ENCODE results near the gene TNIP2.
"Not testable (repeated sequence)": the region's sequence is repeated elsewhere in the genome, so short reads cannot be mapped to it uniquely, and the experiment has no call there.

Gene TNIP2

DNA sequence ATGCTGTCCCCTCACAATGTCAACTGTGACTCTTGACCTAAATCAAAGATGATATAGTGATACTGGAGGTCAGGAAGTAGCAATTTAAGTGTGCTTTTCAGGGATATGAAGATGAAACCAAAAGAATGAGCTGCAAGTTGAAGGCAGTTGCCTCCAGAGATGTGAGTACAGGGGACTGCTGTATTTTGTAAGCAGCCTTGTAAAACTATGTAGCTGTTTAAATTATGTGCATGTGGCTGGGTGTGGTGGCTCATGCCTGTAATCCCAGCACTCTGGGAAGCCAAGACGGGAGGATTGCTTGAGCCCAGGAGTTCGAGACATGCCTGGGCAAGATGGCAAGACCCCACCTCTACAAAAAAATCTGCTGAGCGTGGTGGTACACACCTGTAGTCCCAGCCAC lies 15.1 kb upstream of the TNIP2 start:
- DNase-seq, result no peak

GRCh38 chr4:2768921-2769336 lies 12.8 kb upstream of the TNIP2 start:
- DNase-seq, result no peak

- no peak for DNase-seq
These were observed 12.0 kb upstream of the TNIP2 start for GRCh38 chr4:2768124-2768523.

GRCh38 chr4:2767705-2768074 lies 11.6 kb upstream of the TNIP2 start:
- no peak for DNase-seq

DNA sequence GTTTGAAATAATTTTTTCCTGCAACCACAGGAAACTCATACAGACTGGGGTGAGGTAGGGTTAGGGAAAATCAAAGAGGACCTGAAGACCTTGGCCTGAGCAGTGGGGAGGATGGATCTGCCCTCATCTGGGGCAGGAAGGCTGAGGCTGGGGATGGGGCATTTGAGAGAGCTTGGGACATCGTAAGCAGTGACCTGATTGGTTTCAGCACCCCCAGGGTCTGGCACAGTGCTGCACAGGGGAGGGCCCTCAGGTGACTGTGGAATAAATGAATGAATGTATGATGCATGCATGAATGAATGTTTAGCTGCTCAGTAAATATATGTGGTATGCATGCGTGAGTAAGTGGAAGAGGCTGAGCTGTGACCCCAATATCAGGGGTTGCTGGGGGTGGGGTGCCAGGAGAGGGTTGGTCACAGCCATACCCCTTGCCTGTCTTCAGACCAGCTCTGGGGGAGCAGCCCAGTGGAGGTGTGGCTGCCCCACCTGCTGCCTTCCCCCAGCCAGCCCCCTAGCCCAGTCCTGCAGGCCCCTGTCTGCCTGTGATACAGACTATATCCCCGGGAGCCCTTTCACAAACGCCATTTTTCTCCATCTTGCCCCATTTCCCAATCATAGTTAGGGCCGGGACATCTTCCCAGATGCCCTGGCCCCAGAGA lies 11.0 kb upstream of the TNIP2 start:
- no peak for DNase-seq

DNA sequence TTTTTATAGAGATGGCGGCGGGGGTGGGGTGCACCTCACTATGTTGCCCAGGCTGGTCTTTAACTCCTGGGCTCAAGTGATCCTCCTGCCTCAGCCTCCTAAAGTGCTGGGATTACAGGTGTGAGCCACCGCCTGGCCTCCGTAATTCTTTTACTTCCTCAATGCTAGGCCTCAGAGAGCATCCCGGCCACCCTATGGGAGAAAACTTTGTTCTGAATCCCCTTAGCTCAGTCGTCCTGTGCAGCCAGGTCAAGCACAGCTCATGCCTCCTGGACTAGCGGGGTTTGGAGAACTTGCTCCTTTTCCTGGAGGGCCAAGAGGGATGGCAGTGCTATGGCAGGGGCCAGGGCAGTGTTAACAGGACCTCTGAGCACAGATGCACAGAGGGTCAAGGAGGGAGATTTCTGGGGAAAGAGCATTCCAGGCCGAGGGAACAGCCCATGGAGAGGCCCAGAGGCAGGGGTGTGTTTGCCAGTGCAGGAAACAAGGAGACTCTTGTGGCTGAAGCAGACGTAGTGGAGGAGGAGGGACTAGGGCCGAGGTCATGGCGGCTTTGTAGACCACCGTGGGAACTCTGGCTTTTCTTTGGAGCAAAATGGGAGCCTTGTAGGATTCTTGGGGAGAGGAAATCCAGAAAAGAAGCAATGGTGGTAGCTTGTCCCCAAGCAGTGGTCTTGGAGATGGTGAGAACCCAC lies 9.8 kb upstream of the TNIP2 start:
- no peak for DNase-seq

DNA sequence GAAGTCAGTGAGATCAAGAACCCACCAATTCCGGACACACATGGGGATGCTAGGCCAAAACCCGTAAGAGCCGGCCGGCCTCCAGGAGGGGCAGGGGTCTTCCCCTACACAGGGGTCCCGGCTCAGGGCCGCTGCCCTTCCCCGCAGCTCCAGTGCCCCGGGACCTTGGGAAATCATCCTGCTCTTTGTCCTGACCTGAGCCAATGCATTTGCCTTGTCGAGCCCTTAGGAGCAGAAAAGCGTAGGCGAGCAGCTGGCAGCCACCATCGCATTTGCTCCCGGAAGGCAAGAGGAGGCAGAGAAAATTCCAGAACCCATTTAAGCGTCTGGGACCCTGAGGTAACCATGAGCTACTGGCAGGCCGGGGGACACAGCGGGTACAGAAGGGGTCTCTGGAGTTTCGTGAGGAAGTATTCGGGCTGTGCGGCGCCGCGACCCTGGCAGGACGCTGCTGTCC lies 7.4 kb upstream of the TNIP2 start:
- no peak for DNase-seq

DNA sequence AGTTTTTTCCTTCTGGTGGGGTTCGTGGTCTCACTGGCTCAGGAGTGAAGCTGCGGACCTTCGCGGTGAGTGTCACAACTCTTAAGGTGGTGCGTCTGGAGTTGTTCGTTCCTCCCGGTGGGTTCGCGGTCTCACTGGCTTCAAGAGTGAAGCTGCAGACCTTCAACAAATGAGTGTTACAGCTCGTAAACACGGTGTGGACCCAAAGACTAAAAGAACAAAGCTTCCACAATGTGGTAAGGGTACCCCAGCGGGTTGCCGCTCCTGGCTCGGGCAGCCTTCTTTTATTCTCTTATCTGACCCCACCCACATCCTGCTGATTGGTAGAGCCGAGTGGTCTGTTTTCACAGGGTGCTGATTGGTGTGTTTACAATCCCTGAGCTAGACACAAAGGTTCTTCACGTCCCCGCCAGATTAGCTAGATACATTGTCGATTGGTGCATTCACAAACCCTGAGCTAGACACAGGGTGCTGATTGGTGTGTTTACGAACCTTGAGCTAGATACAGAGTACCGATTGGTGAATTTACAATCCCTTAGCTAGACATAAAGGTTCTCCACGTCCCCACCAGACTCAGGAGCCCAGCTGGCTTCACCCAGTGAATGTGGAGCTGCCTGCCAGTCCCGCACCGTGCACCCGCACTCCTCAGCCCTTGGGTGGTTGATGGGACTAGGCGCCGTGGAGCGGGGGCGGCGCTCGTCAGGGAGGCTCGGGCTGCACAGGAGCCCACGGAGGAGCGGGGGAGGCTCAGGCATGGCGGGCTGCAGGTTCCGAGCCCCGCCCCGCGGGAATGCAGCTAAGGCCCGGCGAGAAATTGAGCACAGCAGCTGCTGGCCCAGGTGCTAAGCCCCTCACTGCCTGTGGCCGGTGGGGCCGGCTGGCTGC lies 6.6 kb upstream of the TNIP2 start:
- not testable (repeated sequence) for DNase-seq

DNA sequence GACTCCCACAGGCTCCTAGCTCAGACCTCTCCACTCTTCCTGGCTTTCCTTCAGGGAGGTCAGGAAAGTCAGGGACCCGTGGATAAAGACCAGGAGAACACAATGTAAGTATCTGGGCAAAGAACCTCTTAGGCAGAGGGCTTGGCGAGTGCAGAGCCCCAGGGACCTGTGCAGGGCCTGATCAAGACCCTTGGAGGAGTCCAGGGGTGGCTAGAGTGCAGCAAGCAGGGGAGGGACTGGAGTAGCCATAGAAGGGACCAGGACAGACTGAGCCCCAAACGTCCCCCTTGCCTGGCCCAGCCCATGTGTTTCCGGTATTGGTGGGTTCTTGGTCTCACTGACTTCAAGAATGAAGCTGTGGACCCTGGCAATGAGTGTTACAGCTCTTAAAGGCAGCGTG lies 5.9 kb upstream of the TNIP2 start:
- no peak for DNase-seq

DNA sequence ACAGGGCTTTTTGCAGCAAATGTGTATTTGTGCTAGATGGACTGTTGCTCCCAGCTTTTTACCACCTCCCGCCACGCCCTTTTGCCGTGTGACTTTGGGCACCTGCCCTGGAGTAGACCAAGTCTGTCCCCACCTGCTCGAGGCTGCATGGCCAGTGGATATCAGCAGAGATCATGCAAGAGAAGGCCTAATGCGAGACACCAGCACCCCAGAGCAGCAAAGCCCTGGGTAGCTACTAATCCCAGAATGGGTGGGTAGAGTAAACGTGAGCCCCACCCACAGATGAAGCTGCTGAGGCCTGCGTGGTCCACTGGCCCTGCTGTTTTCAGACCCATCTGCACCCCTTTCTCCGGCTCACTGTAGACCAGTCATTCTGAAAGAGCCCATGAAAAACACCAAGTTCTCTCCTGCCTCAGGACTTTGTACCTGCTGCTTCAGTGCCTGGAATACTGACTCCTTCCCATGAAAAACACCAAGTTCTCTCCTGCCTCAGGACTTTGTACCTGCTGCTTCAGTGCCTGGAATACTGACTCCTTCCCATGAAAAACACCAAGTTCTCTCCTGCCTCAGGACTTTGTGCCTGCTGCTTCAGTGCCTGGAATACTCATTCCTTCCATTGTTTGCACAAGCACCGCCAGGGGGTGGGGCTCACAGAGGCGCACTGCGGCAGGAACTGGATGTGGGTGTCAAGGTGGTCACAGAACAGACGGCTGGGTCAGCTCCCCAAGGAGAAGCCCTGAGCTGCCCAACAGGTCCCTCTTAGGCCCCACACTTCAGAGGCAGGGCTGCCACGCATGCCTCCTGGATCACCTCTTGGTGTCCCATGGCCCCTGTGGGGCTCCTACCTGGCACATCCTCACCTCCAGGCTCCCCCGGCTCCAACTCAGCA lies 5.1 kb upstream of the TNIP2 start:
- DNase-seq, result no peak

DNA sequence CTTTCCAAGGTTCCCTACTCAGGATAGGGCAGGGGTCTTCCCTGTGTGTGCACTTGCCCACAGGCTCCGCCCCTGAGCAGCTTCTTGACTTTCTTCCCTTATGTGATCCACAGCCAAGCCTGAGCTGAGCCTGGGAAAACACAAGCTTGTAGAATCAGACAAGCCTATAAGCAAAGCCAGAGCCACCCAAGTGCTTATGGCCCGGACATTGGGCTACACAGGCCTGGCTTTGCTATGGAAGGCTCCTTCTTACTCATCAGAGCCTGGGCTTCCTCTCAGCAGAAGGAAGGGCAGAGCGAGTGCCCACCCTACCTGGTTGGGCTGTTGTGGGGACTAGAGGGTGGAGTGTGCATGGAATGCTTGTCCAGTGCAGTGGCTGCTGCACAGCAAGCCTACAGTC lies 1.3 kb upstream of the TNIP2 start:
- no peak for DNase-seq

DNA sequence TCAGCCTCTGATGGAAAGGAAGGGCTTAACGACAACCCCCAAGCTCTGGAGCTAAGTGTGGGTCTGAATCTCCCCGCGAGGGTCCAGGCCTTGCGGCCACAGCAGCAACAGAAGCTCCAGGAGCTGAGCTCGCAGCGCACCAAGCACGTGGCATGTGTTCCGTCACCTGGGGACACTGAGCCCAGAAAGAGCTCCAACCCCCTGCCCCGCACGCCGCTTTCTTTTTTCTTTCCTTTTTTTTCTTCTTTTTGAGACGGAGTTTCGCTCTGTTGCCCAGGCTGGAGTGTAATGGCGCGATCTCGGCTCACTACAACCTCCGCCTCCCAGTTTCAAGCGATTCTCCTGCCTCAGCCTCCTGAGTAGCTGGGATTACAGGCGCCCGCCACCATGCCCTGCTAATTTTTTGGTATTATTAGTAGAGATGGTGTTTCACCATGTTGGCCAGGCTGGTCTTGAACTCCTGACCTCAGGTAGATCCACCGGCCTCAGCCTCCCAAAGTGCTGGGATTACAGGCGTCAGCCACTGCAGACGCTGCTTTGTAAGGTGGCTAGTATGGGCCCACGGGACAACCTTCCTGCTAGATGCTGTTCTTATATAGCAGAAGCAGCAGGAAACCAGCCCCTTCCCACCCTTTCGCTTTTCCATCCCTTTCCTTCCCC lies 685 bp upstream of the TNIP2 start:
- no peak for DNase-seq

GRCh38 chr4:2754848-2755819 lies 1.0 kb downstream of the TNIP2 start:
- no peak for DNase-seq

DNA sequence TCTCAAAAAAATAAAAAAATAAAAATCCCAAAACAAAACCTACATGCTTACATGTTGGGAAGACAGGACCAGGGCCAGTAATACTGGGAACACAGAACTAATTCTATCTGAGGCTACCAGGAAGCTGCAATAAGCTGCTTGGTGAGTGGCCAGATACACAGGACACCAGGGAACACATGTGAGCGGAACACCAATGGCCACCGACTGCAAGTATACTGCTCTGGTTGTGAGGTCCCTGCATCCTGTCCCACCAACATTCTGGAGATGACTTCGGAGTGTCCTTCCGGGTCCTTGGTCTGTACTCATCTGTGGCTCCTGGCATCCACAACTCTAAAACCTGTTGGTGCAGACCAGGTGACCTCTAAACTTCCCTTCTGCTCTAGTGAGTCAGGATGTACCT lies 2.7 kb downstream of the TNIP2 start:
- DNase-seq, result no peak

- no peak for DNase-seq
These were observed 5.2 kb downstream of the TNIP2 start for GRCh38 chr4:2750719-2751605.

- no peak for DNase-seq
These were observed 9.0 kb downstream of the TNIP2 start for GRCh38 chr4:2746891-2747695.

DNA sequence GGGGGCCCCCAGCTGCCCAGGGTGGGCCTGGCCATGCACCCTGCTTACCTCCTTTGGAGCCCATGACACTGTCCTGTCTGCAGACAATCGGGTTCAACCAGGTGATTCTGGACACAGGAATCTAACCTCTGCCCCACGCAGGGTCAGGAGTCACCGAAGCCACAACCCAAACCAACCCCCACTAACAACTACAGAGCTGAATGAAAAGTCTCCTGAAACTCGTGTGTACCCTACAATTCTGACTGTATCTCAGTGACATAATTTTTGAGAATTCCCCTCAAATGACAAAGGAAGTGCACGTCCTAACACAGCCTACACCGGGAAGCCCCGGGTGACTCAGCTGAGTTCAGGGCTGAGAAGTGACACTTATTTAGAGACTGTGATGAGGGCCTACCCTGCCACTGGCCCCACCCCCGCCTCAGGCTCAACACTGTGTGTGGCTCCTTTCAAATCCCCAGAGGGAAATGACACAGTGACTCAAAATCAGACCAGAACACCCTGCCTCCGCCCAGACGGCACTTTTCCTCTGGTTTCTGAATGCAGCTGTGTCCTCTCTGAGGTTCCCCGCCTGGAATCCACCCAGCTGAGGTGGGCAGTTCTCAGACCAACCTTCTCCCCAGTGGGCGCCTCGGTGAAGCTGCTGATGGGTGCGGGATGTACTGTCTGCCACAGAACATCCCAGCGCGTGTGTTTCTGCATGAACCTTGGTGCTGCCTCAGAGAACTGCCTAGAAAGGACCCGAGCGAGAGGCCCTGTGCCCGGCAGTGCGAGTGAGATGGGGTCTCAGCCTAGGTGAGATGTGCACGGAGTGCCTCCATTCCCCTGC lies 9.9 kb downstream of the TNIP2 start:
- no peak for DNase-seq

Measured in amygdala (tissue), 56 donors.